Vagina (tissue), 2 donors: Measurements from ENCODE around the gene MYO3B.

ENCODE experiments used
- POLR2AphosphoS5 ChIP-seq, 2 donors: sonication (generic); formaldehyde crosslinking; IDR thresholded peaks; one replicate each; pipeline ENCODE4 v1.9.0; 2017; ENCODE audit warnings: antibody characterized with exemption in 2 of 2, mild to moderate bottlenecking in 2 of 2, low read depth in 1 of 2; ENCODE audit not compliant: insufficient read depth in 1 of 2
- TF ChIP-seq, protein P1 (sequence below), 3 experiments: fragments of 450-650 bp in 2 of 3; fragments of 200-600 bp in 1 of 3; sonication (generic) in 1 of 3; IDR thresholded peaks; one replicate each; pipeline ENCODE4 v1.5.1; 2017 to 2019; ENCODE audit warnings: antibody characterized with exemption in 3 of 3, mild to moderate bottlenecking in 2 of 3, moderate library complexity in 2 of 3

DNA sequence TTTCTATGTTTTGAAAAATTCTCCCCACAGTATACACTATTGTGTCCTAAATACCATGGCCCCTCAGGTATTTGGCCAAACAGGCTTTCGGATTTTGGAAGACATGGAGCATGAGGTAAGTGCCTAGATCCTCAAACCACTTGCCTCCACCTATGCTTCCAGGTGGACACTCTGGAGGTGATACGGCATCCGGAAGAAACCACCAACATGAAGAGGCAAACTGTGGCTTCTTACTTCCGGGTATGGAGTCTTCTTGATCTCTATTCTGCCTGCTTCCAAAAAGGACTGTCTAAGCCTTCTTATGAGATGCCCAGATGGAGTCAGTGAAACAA is 285.2 kb downstream of the MYO3B start:
- TF ChIP-seq, protein P1, sequence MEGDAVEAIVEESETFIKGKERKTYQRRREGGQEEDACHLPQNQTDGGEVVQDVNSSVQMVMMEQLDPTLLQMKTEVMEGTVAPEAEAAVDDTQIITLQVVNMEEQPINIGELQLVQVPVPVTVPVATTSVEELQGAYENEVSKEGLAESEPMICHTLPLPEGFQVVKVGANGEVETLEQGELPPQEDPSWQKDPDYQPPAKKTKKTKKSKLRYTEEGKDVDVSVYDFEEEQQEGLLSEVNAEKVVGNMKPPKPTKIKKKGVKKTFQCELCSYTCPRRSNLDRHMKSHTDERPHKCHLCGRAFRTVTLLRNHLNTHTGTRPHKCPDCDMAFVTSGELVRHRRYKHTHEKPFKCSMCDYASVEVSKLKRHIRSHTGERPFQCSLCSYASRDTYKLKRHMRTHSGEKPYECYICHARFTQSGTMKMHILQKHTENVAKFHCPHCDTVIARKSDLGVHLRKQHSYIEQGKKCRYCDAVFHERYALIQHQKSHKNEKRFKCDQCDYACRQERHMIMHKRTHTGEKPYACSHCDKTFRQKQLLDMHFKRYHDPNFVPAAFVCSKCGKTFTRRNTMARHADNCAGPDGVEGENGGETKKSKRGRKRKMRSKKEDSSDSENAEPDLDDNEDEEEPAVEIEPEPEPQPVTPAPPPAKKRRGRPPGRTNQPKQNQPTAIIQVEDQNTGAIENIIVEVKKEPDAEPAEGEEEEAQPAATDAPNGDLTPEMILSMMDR (IDR thresholded peaks at IDR 0.05) = no peak
- TF ChIP-seq POLR2AphosphoS5 (IDR thresholded peaks at IDR 0.05; ENCODE audit: insufficient read depth in 1 of 2, low read depth in 1 of 2) = no peak
